Stimulated activated CD8-positive, alpha-beta memory T cell treated with anti-CD3 and anti-CD28 coated beads, Interleukin-4, amount 100 ng/mL, for 24 hours (primary cell): ENCODE data around the gene ADGRL1.
"Not testable (repeated sequence)": the region's sequence is repeated elsewhere in the genome, so short reads cannot be mapped to it uniquely, and the experiment has no call there.

Source experiments
- DNase-seq: peaks from one replicate; pipeline ENCODE4 v3.0.0-alpha.2; 2020; ENCODE audit warnings: low read depth

ADGRL1 gene

GRCh38 chr19:14218620-14219330 is 12.8 kb upstream of the ADGRL1 start:
- no peak for DNase-seq

DNA sequence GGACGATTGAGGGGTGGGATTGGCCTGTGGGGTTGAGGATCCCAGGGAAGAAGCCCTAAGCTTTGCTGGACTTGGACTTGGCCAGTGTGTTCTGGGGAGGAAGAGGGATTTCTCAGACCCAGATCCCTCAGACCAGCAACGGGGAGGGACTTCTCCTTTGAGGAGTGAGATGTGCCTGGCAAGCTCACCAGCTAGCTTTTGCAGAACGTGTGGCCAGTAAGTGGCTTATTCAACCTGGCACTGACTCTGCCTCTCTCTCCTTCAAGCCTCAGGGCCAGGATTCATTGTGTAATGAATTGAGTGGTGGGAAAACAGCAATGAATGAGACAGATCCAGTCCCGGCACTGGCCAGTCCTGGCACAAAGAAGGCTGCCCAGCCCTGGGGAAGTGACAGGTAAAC is 11.9 kb upstream of the ADGRL1 start:
- not testable (repeated sequence) for DNase-seq

- DNase-seq, result no peak
These were observed 8.6 kb upstream of the ADGRL1 start for GRCh38 chr19:14214580-14214979.

GRCh38 chr19:14210182-14210581 is 4.2 kb upstream of the ADGRL1 start:
- DNase-seq, result not testable (repeated sequence)

DNA sequence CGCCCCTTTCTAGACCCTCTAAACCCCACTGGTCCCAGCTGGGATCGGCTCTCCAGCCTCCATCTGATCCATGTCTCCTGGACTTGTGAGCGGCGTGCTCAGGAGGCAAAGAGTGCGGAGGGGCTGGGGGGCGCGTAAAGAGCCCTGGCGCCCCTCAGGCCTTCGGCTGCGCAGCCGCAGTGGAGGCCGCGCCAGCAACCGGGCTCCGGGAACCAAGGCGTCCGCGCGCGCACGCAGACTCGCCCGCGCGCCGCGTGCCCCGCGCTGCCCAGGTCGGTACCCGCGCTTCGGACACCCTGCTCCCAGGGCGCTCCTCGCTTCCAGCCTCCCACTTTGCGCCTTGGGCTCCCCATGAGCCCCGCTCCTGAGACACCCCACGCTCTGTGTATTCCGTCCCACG is 3.4 kb upstream of the ADGRL1 start:
- not testable (repeated sequence) for DNase-seq

GRCh38 chr19:14208496-14208895 is 2.5 kb upstream of the ADGRL1 start:
- DNase-seq, result not testable (repeated sequence)

GRCh38 chr19:14207796-14208195 is 1.8 kb upstream of the ADGRL1 start:
- DNase-seq, result not testable (repeated sequence)

- DNase-seq, result peak; percentile 77
These were observed 1.1 kb upstream of the ADGRL1 start for GRCh38 chr19:14206737-14207726.

GRCh38 chr19:14206308-14206707 is 339 bp upstream of the ADGRL1 start:
- DNase-seq, result not testable (repeated sequence)

- DNase-seq, result not testable (repeated sequence)
These were observed 1.1 kb downstream of the ADGRL1 start for GRCh38 chr19:14204676-14205451.

DNA sequence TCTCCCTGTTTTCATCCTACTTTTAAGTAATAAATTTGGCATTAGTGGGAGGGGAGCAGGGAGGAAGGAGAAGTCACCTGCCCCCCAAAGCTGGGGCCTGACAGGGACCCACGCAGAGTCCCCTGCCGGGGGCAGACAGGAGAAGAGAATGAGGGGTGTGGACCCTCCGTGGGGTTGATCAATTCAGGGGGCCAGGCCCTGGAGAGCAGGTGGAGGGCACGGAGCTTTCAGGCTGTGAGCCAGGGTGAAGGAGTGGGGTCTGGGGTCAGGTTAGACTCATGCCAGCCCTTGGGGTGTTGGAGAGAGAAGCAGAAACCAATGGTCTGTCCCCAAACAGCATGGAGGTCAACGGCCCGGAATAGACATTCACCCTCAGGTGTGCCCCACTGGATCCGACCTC is 1.8 kb downstream of the ADGRL1 start:
- DNase-seq, result not testable (repeated sequence)

- not testable (repeated sequence) for DNase-seq
These were observed 2.2 kb downstream of the ADGRL1 start for GRCh38 chr19:14203788-14204187.

- DNase-seq, result no peak
These were observed 2.8 kb downstream of the ADGRL1 start for GRCh38 chr19:14203177-14203576.

GRCh38 chr19:14201481-14201880 is 4.5 kb downstream of the ADGRL1 start:
- not testable (repeated sequence) for DNase-seq

DNA sequence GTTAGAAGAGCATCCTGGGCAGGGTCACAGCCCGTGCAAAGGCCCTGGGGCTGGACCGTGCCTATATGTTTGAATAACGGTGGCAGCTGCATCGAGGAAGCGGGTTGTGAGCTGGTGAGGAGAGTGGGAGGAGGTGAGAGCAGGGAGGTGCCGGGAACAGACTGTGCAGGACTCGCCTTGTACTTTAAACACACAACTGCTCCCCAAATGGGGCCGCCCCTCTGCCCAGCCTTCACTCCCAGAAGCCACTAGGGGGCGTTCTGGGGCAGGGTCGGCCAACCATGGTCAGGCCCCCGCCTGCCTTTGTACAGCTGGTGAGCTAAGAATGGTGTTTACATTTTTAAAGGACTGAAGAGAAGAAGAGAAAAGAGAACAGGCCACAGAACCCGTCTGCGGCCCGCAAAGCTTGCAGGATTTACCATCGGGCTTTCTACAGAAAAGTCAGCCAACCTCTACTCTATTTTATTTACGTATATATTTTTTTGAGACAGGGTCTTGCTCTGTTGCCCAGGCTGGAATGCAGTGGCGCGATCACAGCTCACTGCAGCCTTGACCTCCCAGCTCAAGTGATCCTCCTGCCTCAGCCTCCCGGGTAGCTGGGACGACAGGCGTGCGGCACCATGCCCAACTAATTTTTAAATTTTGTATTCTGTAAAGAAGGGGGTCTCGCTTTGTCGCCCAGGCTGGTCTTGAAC is 5.7 kb downstream of the ADGRL1 start:
- peak; percentile 43 for DNase-seq

DNA sequence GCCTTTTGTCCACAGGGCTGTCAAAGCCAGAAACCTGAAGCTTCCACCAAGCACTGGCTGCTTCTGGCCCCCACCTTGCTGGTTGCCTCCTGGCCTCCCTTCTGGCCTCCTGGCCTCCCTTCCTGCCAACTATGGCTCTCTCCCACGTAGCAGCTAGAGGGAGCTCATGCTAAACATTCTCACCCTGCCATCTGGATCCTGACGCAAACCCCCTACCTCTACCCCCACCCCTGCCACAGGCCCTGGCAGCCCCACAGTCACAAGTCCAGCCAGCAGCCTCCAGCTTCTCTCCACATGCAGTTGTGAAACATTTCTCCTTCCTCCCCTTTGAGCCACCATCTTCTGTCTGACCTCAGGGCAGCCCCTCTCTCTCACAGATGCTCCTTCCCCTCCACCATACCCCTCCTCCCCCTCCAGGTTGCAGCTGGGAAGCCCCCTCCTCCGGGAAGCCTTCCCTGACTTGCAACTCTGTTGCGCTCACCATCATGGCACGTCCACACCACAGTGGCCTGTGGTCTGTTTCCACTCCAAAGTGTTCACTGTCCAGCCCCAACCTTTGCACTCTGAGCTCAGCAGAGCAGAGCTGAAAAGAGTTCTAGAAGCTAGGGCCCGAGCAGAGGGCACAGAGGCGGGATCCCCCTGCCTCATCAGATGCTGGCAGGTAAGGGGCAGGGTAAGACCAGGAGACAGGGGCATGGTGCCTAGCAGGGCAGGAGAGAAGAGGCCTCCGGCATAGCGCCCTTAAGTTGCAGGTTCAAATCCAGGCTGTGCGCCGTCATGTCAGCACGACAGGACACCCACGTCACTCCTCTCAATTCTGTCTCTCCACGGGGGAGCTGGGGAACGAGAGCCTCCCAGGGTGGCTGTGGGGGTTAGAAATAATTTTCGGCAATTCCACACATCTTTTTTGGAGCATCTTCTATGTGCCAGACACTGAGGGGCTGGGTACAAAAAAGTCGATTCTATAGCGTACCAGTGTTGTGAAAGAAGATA is 7.3 kb downstream of the ADGRL1 start:
- DNase-seq, result no peak

- no peak for DNase-seq
These were observed 8.1 kb downstream of the ADGRL1 start for GRCh38 chr19:14197882-14198281.

DNA sequence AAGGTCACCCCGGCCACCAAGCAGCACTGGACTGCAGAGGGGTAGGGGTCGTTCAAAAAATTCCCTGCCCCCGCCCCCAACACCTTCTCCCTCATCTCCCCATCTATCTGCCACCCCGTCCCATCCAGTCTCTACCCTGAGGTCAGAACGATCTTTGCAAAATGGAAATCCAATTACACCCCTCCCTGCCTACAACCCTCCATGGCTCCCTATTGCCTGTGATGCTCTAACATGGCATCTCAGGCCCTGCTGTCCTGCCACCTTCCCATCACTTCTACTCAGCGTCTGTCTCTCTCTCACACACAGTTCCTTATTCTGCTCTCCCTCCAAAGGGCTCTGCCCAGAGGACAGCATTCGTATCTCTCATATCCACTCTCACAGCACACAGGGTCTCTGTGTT is 8.7 kb downstream of the ADGRL1 start:
- DNase-seq, result not testable (repeated sequence)

GRCh38 chr19:14196105-14196504 is 9.9 kb downstream of the ADGRL1 start:
- DNase-seq, result peak; percentile 72

- DNase-seq, result not testable (repeated sequence)
These were observed 10.8 kb downstream of the ADGRL1 start for GRCh38 chr19:14195216-14195615.
